ENCODE results near the gene CTTN. TPM values are rescaled to one million over a fixed set of nuclear protein-coding genes. Genes with fewer than 3 reads are reported as not detected.

The CTTN gene
- total RNA-seq, 1 donor from 2014 or later, result 1.1 TPM

DNA sequence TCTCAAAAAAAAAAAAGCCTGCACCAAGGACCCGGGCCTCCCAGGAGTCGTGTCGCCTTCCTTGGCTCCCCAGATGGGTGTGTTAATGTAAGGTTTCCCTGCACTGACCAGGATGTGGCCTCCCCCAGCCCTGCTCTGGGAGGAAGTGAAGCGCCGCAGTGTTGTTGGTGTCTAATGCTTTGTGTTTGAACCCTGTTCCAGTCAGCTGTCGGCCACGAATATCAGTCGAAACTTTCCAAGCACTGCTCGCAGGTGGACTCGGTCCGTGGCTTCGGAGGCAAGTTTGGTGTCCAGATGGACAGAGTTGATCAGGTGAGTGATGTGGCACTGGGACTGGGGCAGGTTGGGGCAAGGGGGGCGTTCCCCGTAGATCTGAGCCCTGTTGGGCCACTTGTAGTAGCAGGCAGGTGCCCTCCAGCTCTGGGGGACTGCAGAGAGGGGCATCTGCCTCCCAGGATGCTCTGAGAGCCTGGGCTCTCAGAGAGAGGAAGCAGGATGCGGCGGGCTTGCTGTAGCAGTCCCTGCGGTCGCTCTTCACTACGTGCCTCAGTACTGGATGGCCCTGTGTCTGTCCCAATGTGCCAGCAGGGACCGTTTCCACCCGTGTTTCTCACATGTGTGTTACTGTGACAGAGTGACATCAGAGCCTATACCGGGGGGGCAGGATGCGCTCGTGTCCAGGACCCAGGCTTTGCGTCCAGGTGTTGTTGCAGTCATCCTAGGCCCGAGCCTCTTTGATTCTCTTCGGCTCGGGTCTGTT lies 16.2 kb downstream of the CTTN start:
- Mint-ChIP-seq H3K4me3 (no peak overlapping the region), H3K27ac (no peak overlapping the region), H3K9me3 (no peaks in the 10 kb centered on the region), H3K4me1 (no peaks in the 10 kb centered on the region), H3K27me3 (peaks cover 46% of the 10 kb centered on the region), H3K36me3 (ENCODE audit: low read depth) (no peaks in the 10 kb centered on the region)
- POLR2A ChIA-PET, result interaction anchor here (0.7 kb wide), 1 partner anchor 14 kb away, joined by 3 read pairs; no protein-coding TSS in a partner anchor
- no peak for ATAC-seq (ENCODE audit: low read depth)
- intact Hi-C loops (cut with micrococcal nuclease), result no loop called here
- CTCF ChIA-PET, result no interaction called here
- DNase-seq, result no peak
- TF ChIP-seq, protein P1, sequence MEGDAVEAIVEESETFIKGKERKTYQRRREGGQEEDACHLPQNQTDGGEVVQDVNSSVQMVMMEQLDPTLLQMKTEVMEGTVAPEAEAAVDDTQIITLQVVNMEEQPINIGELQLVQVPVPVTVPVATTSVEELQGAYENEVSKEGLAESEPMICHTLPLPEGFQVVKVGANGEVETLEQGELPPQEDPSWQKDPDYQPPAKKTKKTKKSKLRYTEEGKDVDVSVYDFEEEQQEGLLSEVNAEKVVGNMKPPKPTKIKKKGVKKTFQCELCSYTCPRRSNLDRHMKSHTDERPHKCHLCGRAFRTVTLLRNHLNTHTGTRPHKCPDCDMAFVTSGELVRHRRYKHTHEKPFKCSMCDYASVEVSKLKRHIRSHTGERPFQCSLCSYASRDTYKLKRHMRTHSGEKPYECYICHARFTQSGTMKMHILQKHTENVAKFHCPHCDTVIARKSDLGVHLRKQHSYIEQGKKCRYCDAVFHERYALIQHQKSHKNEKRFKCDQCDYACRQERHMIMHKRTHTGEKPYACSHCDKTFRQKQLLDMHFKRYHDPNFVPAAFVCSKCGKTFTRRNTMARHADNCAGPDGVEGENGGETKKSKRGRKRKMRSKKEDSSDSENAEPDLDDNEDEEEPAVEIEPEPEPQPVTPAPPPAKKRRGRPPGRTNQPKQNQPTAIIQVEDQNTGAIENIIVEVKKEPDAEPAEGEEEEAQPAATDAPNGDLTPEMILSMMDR (IDR thresholded peaks at IDR 0.05), result no peak

- Mint-ChIP-seq H3K9me3 (no peaks in the 10 kb centered on the region), H3K36me3 (ENCODE audit: low read depth) (no peaks in the 10 kb centered on the region), H3K27me3 (peaks cover 41% of the 10 kb centered on the region), H3K27ac (no peak overlapping the region), H3K4me3 (no peak overlapping the region), H3K4me1 (no peaks in the 10 kb centered on the region)
- ChIA-PET CTCF (no interaction called here), POLR2A (no interaction called here)
- ATAC-seq (ENCODE audit: low read depth) (no peak), DNase-seq (no peak)
- TF ChIP-seq, protein P1 (IDR thresholded peaks at IDR 0.05), result no peak
- intact Hi-C loops (cut with micrococcal nuclease), result no loop called here
These were observed 16.9 kb downstream of the CTTN start for GRCh38 chr11:70415191-70415590.

DNA sequence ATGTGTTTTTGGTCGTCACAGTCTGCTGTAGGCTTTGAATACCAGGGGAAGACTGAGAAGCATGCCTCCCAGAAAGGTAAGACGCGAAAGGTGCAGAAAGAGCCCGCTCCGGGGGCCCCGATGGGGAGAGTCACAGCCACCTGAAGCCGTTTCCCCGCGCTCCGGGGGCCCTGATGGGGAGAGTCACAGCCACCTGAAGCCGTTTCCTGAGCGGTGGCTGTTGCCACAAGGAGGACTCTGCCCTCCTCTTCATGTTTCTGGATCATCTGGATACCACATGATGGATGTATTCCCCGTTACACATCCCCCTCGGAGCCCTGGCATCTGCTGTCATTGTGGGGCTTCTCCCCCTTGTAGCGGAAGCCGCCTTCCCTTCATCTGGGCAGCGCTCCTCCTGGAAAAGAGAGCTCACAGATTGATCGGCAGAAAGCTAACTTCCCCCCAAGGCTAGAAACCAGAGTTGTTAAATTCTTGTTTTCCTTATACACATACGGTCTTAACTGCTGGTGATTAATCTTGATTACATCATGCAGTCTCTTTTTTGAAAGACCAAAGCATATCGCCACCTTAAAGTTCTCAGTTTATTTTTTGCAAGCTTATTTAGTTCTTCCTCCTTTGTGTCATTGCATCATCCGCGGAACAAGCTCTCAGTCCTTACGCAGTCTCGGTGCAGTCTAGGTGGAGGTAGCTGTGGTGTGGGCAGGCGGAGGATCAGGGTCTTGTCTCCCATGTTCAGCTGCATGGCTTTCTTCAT lies 17.5 kb downstream of the CTTN start:
- intact Hi-C loops (cut with micrococcal nuclease), result no loop called here

GRCh38 chr11:70416881-70417280 lies 18.6 kb downstream of the CTTN start:
- Mint-ChIP-seq H3K27ac (no peak overlapping the region), H3K9me3 (no peaks in the 10 kb centered on the region), H3K4me3 (no peak overlapping the region), H3K4me1 (no peaks in the 10 kb centered on the region), H3K27me3 (peaks cover 36% of the 10 kb centered on the region), H3K36me3 (ENCODE audit: low read depth) (no peaks in the 10 kb centered on the region)
- TF ChIP-seq, protein P1 (IDR thresholded peaks at IDR 0.05), result no peak
- ChIA-PET CTCF (no interaction called here), POLR2A (no interaction called here)
- DNase-seq (no peak), ATAC-seq (ENCODE audit: low read depth) (no peak)
- intact Hi-C loops (cut with micrococcal nuclease), result no loop called here

More for the DNA sequence above, 17.5 kb downstream of the CTTN start:
- POLR2A ChIA-PET, result no interaction called here
- peaks cover 37% of the 10 kb centered on the region for H3K27me3 Mint-ChIP-seq
- DNase-seq (no peak), ATAC-seq (ENCODE audit: low read depth) (no peak)
- no peaks in the 10 kb centered on the region for H3K36me3 Mint-ChIP-seq (ENCODE audit: low read depth)
- TF ChIP-seq, protein P1 (IDR thresholded peaks at IDR 0.05), result no peak
- H3K4me3 Mint-ChIP-seq, result no peak overlapping the region
- H3K4me1 Mint-ChIP-seq, result no peaks in the 10 kb centered on the region
- CTCF ChIA-PET, result no interaction called here
- no peak overlapping the region for H3K27ac Mint-ChIP-seq
- H3K9me3 Mint-ChIP-seq, result no peaks in the 10 kb centered on the region

DNA sequence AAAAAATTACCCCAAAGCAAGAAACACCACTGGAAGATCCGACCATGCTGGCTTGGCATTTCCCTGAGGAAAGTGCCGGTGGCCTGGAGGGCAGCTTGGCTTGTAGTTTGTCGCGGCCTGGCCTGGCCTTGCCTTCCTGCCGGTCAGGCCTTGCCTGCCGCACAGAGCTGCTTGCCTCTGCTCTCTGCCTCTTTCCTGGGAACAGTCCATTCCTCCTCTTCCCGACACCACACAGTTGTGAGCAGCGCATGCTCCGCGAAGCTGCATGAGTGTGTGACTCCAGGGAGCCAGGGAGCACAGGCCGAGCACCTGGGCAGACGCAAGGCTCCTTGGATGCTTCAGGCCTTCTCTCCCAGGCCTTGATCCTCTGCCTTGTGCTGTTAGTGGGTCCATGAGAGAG lies 19.8 kb downstream of the CTTN start:
- CTCF ChIA-PET, result no interaction called here
- intact Hi-C loops (cut with micrococcal nuclease), result no loop called here
- ATAC-seq (ENCODE audit: low read depth) (no peak), DNase-seq (no peak)
- no peaks in the 10 kb centered on the region for H3K9me3 Mint-ChIP-seq
- no peaks in the 10 kb centered on the region for H3K36me3 Mint-ChIP-seq (ENCODE audit: low read depth)
- TF ChIP-seq, protein P1 (IDR thresholded peaks at IDR 0.05), result no peak
- peaks cover 35% of the 10 kb centered on the region for H3K27me3 Mint-ChIP-seq
- H3K27ac Mint-ChIP-seq, result no peak overlapping the region
- no peaks in the 10 kb centered on the region for H3K4me1 Mint-ChIP-seq
- H3K4me3 Mint-ChIP-seq, result no peak overlapping the region
- POLR2A ChIA-PET, result no interaction called here

Data from activated B cell treated with CpG ODN at 0.5 μM for 24 hours (primary cell).